HepG2 (cell line): Measurements from ENCODE around the gene TOMM7. TPM values are rescaled to one million over a fixed set of nuclear protein-coding genes. Genes with fewer than 3 reads are reported as not detected.

Source experiments
- DZIP1 ChIP-seq: sonication (generic); formaldehyde crosslinking; IDR thresholded peaks from 2 replicates; pipeline ENCODE4 v1.5.0; 2020; ENCODE audit warnings: mild to moderate bottlenecking, missing genetic modification reagents
- EP300 ChIP-seq, 3 experiments: sonication (generic) in 1 of 3; formaldehyde crosslinking in 1 of 3; IDR thresholded peaks; 2 replicates each; pipeline versions ENCODE4 v1.5.1 to v1.6.1; 2011 to 2020; ENCODE audit warnings: low read depth in 2 of 3, low read length in 2 of 3, borderline replicate concordance in 1 of 3, improper control_type of control experiment in 1 of 3, mild to moderate bottlenecking in 1 of 3, missing genetic modification reagents in 1 of 3, moderate library complexity in 1 of 3
- HINFP ChIP-seq: sonication (generic); formaldehyde crosslinking; IDR thresholded peaks from 2 replicates; pipeline ENCODE4 v1.4.0; 2020; ENCODE audit warnings: low read depth, mild to moderate bottlenecking, missing genetic modification reagents
- HNRNPUL1 ChIP-seq: fragments of 200-400 bp; formaldehyde crosslinking; IDR thresholded peaks from 2 replicates; pipeline ENCODE4 v1.6.1; 2017; ENCODE audit warnings: low read depth, mild to moderate bottlenecking, low read length, moderate library complexity
- KLF6 ChIP-seq: IDR thresholded peaks from 2 replicates; pipeline ENCODE4 v1.8.0; 2016; ENCODE audit warnings: missing biosample characterization, missing genetic modification reagents
- MEIS1 ChIP-seq: sonication (generic); formaldehyde crosslinking; IDR thresholded peaks from 2 replicates; pipeline ENCODE4 v1.9.0; 2021; ENCODE audit warnings: mild to moderate bottlenecking, missing genetic modification reagents, moderate library complexity, borderline replicate concordance
- MXI1 ChIP-seq: IDR thresholded peaks from 3 replicates; pipeline ENCODE4 v1.6.1; 2012; ENCODE audit warnings: low read depth, low read length, inconsistent platforms, borderline replicate concordance
- NCOA2 ChIP-seq: sonication (generic); formaldehyde crosslinking; IDR thresholded peaks from 2 replicates; pipeline ENCODE4 v1.8.0; 2022; ENCODE audit warnings: inconsistent platforms
- YY1 ChIP-seq: IDR thresholded peaks from 2 replicates; pipeline ENCODE4 v1.6.1; 2011; ENCODE audit warnings: low read length, low read depth, moderate library complexity, mild to moderate bottlenecking; ENCODE audit not compliant: insufficient read depth, insufficient replicate concordance
- ZNF225 ChIP-seq: sonication (generic); formaldehyde crosslinking; IDR thresholded peaks from 2 replicates; pipeline ENCODE4 v1.4.0; 2020; ENCODE audit warnings: mild to moderate bottlenecking, missing genetic modification reagents
- polyA plus RNA-seq, 8 experiments: library from polyadenylated mRNA; depleted of rRNA in 3 of 8; stranded (reverse) in 7 of 8; unstranded in 1 of 8; fragments of >200 nt; fragmentation: Illumina TruSeq in 4 of 8; extraction: Trizol in 4 of 8; gene quantifications; 2 replicates each; pipeline versions ENCODE4 v1.2.1 to v1.2.3, GENCODE V29; 2011 to 2016; ENCODE audit warnings: low read depth in 4 of 8, missing spikeins in 1 of 8, mixed read lengths in 1 of 8; ENCODE audit not compliant: insufficient read depth in 1 of 8
- total RNA-seq, 5 experiments: library from RNA; depleted of rRNA; stranded (reverse); fragments of >200 nt; fragmentation: Illumina TruSeq; extraction: Trizol; gene quantifications; 2 replicates each; pipeline ENCODE4 v1.2.3, GENCODE V29; 2016; ENCODE audit warnings: low read depth in 1 of 5
- TF ChIP-seq, protein P1 (sequence below): sonication (generic); formaldehyde crosslinking; IDR thresholded peaks from 2 replicates; pipeline ENCODE4 v1.5.0; 2020; ENCODE audit warnings: mild to moderate bottlenecking, missing genetic modification reagents
- TF ChIP-seq, protein P2 (sequence below): sonication (generic); formaldehyde crosslinking; IDR thresholded peaks from 2 replicates; pipeline ENCODE4 v1.5.0; 2020; ENCODE audit warnings: mild to moderate bottlenecking, missing genetic modification reagents, borderline replicate concordance

Gene TOMM7
- total and polyA plus RNA-seq, 2 of the 13 experiments (the other 11 are each of a cell fraction or from before 2014, with no cell fraction given): 251 to 369 TPM

DNA sequence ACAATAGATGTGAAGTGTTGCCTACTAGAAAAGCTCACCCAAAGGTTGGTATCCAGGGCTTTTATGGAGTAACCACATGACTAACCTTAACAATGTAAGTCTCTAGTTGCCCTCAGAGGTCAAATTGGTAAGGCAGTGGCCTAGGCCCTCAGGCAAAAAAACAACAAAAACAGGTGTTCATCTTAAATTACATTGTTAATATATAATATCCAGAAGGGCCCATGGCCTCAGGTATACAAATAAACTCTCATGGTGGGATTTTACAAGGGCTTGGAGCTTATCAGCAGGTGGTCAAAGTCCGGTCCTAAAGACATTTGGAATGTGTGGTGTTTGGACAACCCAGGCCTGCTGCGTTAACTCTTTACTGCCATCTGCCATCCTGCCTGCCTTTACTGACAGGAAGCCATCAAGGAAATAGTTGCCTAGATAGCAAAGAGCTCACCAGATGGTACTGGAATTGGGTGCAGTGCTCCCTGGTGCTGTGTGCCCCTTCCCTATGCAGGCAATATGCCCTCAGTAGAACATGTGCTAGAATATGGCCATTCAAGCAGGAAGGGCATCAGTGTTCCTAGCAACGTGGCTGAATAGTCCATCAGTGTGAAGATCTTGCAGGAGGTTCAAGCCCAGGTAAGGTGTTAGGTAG lies 36.2 kb downstream of the TOMM7 start (continued):
- TF ChIP-seq MXI1 (peak; percentile 38; the same call in 1 of the 3 replicates), DZIP1 (CRISPR knock-in tag) (no peak), KLF6 (CRISPR knock-in tag) (0 out of 2 replicates have a peak, but pooled peaks have one; percentile 44), YY1 (peak; percentile 35), HINFP (CRISPR knock-in tag) (peak; percentile 44; the same call in 1 of the 2 replicates), ZNF225 (CRISPR knock-in tag) (no peak), HNRNPUL1 (no peak), EP300 (IDR thresholded peaks at IDR 0.05; ENCODE audit: low read depth in 2 of 2, low read length in 2 of 2) (peak in 1 of 2 experiments; percentile 96; a peak in 2 of 4 replicates), EP300 (CRISPR knock-in tag; IDR thresholded peaks at IDR 0.05; ENCODE audit: borderline replicate concordance) (peak; percentile 76; the same call in 1 of the 2 replicates), NCOA2 (CRISPR knock-in tag) (peak; percentile 93), MEIS1 (peak; percentile 86)
- TF ChIP-seq, protein P1, sequence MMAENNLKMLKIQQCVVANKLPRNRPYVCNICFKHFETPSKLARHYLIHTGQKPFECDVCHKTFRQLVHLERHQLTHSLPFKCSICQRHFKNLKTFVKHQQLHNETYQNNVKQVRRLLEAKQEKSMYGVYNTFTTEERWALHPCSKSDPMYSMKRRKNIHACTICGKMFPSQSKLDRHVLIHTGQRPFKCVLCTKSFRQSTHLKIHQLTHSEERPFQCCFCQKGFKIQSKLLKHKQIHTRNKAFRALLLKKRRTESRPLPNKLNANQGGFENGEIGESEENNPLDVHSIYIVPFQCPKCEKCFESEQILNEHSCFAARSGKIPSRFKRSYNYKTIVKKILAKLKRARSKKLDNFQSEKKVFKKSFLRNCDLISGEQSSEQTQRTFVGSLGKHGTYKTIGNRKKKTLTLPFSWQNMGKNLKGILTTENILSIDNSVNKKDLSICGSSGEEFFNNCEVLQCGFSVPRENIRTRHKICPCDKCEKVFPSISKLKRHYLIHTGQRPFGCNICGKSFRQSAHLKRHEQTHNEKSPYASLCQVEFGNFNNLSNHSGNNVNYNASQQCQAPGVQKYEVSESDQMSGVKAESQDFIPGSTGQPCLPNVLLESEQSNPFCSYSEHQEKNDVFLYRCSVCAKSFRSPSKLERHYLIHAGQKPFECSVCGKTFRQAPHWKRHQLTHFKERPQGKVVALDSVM (CRISPR knock-in tag): peak; percentile 7; the same call in 1 of the 2 replicates
- TF ChIP-seq, protein P2, sequence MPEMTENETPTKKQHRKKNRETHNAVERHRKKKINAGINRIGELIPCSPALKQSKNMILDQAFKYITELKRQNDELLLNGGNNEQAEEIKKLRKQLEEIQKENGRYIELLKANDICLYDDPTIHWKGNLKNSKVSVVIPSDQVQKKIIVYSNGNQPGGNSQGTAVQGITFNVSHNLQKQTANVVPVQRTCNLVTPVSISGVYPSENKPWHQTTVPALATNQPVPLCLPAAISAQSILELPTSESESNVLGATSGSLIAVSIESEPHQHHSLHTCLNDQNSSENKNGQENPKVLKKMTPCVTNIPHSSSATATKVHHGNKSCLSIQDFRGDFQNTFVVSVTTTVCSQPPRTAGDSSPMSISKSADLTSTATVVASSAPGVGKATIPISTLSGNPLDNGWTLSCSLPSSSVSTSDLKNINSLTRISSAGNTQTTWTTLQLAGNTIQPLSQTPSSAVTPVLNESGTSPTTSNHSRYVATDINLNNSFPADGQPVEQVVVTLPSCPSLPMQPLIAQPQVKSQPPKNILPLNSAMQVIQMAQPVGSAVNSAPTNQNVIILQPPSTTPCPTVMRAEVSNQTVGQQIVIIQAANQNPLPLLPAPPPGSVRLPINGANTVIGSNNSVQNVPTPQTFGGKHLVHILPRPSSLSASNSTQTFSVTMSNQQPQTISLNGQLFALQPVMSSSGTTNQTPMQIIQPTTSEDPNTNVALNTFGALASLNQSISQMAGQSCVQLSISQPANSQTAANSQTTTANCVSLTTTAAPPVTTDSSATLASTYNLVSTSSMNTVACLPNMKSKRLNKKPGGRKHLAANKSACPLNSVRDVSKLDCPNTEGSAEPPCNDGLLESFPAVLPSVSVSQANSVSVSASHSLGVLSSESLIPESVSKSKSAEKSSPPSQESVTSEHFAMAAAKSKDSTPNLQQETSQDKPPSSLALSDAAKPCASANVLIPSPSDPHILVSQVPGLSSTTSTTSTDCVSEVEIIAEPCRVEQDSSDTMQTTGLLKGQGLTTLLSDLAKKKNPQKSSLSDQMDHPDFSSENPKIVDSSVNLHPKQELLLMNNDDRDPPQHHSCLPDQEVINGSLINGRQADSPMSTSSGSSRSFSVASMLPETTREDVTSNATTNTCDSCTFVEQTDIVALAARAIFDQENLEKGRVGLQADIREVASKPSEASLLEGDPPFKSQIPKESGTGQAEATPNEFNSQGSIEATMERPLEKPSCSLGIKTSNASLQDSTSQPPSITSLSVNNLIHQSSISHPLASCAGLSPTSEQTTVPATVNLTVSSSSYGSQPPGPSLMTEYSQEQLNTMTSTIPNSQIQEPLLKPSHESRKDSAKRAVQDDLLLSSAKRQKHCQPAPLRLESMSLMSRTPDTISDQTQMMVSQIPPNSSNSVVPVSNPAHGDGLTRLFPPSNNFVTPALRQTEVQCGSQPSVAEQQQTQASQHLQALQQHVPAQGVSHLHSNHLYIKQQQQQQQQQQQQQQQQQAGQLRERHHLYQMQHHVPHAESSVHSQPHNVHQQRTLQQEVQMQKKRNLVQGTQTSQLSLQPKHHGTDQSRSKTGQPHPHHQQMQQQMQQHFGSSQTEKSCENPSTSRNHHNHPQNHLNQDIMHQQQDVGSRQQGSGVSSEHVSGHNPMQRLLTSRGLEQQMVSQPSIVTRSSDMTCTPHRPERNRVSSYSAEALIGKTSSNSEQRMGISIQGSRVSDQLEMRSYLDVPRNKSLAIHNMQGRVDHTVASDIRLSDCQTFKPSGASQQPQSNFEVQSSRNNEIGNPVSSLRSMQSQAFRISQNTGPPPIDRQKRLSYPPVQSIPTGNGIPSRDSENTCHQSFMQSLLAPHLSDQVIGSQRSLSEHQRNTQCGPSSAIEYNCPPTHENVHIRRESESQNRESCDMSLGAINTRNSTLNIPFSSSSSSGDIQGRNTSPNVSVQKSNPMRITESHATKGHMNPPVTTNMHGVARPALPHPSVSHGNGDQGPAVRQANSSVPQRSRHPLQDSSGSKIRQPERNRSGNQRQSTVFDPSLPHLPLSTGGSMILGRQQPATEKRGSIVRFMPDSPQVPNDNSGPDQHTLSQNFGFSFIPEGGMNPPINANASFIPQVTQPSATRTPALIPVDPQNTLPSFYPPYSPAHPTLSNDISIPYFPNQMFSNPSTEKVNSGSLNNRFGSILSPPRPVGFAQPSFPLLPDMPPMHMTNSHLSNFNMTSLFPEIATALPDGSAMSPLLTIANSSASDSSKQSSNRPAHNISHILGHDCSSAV (CRISPR knock-in tag): no peak
